GM21619 (cell line): ENCODE results near the gene PLPP2.

Experiments used
- ATAC-seq: cut with Tn5 transposase; IDR thresholded peaks from one replicate; pipeline ENCODE4 v1.9.1; 2021; ENCODE audit not compliant: unreplicated experiment

The PLPP2 gene

DNA sequence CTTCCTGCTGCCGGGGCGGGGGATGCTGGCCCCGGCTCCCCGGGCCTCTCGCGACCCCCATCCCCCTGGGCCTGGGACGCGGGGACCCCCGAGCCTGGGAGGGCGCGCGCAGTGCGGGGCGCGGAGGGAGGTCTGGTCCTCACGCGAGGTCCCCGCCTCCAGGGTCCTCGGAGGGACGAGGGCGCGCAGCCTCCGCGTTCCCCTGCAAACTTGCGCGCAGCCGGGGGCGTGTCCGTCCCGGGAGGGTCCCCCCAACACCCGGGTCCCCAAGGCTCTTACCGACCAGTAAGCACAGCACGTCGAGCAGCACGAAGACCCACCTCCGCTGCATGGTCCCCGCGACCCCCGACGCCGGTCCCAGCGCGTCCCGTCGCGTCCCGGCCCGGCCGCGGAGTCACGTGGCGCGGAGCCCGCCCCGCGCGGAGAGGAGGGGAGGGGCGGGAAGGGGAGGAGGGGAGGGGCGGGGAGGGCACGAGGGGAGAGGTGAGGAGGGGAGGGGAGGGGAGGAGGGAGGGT lies at the start of gene PLPP2:
Gene PLPP2 (minus strand): TSS at position 398 of the 516 bp plus-strand sequence. CDS start 67 bp downstream, at position 331.
- no peak for ATAC-seq

DNA sequence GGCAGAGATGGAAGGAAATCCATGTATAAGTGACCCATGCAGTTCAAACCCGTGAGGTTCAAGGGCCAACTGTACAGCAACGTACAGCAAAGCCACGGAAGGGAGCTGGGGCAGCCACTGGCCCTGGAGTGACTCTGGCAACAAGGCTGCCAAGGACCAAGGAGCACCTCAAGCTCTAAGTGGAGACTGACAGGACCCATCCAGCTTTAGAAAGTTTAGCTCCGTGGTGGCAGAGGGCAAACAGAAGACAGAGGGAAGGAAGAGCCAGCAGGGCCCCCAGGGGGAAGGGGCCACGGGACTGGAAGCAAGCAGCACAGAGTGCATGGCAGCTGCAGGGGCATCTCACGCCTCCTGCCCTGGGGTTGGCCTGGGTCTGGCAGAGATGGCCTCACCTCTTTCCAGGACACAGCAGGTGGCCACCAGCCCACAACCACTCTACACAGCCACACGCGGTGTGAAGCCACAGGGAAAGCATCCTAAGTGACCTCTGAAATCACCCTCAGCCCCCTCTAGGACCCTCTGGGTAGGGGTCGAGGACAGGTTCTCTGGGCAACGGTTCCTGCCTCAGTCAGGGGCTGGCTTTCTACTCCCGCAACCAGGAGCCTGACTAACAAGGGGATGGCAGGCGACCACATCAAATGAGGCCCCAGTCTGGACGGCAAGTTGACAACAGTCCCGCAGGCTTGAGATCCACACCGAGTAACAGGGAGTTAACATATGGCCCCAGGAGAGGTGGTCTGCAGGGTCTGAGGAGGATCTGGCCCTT lies 49.6 kb upstream of the PLPP2 start:
- ATAC-seq, result no peak

DNA sequence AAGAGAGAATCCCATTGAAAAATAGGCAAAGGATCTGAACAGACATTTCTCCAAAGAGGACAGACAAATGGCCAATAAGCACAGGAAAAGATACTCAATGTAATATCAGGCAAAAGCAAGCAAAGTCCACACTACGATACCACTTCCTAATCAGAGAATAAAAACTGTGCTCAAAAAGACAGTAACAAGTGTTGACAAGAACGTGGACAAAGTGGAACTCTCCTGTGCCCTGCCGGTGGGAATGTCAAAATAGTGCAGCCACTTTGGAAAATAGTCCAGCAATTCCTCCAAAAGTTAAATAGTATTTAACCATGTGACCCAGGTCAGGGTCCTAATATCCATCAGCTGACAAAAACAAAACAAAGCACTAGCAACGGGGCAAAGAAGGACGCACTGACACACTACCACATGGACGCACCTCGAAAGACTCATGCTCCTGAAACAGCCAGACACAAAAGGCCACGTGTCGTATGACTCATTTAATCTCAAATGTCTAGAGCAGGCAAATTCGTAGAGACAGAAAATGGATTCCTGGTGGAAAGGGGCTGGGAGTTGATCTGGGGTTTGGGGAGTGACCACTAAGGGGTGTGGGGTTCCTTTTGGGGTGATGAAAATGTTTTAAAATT lies 48.2 kb upstream of the PLPP2 start:
- no peak for ATAC-seq

DNA sequence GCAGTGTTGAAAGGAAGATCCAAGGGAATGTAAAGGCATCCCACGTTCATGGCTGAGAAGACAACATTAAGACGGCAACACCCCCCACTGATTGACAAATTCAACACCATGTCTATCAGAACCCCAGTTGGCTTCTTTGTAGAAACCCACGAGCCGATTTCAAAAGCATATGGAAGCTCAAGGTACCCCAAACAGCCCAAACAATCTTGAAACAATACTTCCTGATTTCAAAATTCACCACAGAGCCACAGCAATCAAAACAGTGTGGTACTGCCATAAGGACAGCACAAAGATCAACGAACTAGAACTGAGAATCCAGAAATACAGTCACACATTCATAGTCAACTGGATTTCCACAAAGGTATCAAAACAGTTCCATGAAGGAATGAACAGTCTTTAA lies 47.2 kb upstream of the PLPP2 start:
- no peak for ATAC-seq

DNA sequence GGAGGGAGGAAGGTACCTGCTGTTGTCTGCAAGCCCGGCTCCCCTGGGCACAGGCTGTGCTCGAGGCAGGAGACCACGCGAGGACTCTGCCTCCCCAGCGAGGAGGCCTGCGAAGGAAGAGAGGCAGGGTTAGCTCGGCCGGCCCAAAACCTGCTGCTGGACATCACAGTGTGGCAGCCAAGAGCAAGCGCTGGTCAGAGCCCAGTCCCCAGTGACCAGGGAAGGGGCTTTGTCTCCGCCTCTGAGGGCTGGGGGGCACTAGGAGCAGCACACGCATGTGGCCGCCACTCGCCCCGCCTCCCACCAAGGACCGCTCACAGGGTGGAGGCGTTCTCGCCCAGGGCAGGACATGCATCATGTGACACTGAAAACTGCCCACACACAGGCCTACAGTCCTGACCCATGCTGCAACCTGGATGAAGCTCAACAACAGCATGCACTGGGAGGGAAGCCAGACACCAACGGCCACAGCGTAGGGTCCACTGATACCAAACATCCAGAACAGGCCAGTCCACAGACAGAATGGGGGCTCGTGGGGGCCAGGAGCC lies 44.9 kb upstream of the PLPP2 start:
- no peak for ATAC-seq

DNA sequence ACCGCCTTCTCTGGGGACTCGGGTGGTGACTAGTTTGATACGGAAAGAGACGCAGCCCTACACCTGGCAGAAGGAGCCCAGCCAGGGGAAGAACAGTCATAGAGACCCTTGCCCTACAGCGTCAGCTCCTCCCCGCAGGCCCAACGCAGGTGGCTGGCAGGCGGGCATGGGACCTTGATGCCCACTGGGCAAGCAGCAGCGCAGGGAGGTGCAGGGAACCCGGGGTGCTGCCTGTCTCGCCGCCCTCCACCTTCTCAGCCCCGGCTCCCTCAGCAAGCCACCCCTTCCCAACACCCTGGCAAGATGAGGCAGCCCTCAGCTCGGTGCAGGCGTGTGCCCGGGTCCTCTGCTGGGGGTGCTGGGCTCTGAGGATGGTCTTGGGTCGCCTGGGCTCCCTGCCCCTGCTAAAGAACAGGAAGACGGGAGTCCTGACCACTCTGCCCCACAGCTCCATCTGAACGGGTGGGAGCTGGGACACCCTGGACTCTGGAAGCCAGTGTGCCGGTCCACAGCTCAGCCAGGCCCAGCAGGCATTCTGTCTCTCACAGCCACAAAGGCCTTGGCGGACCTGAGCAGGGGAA lies 44.4 kb upstream of the PLPP2 start:
- no peak for ATAC-seq

DNA sequence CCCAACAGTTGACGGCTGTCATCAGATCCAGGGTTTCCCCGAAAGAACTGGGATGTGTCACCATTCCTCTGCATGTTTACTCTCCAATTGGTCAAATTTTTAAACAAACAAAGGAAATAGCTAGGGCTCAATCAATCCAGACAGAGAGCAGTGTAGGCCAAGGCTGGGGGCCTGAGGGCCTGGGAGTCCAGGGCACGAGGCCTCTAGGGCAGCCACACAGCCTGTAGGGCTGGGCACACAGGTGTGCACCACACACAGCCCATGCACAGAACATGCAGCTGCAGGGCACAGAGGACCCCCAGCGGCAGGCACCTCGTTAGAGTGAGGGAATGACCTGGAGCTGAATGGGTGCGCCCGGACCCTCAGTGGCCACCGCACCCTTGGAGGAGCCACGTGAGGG lies 43.9 kb upstream of the PLPP2 start:
- no peak for ATAC-seq

DNA sequence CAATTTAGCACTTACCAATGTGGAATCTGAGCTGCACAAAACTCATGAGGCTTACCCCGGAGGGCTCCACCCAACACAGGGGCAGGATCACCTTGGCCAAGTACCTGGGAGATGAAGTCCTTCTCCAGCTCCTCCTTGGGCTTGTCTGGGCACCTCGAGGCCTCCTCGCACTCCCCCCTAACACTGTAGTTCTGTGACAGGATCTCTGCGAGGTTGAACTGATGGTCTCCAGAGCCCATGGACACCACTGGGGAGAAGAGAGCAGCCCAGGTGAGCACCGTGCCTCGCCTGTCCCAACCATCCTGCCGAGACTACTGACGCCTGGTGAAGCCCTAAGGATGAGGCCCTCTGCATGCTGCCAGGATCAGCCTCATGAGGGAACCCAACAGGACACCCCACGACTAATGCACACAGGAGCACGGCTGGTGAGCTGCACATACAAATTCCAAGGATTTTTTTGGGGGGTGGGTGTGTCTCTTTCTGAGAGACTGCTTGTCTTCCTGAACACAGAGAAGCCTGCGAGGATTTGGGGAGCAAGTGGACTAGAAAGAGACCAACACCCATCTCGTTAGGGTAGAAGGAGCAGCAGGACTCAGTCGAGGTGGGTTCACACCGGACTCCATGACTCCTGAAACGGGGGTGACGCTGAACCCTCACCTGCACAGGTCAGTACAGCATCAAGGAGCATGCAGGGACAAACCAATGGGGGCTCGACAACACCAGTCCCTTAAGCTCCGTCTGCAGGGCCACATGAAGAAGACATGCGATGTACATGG lies 43.3 kb upstream of the PLPP2 start:
- no peak for ATAC-seq

DNA sequence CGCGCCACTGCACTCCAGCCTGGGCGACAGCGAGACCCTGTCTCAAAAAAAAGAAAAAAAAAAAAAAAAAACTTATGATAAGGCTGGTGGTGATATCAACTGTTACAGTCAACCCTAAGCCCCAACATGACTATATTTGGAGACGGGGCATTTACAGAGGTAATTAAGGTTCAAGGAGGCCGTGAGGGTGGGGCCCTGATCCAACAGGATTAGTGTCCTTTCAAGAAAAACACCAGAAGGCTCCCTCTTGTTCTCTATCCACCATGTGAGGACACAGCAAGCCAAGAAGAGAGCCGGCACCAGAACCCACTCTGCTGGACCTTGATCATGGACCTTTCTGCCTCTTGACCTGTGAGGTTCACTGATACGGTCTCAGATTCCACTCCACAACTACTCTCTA lies 39.3 kb upstream of the PLPP2 start:
- ATAC-seq, result no peak

DNA sequence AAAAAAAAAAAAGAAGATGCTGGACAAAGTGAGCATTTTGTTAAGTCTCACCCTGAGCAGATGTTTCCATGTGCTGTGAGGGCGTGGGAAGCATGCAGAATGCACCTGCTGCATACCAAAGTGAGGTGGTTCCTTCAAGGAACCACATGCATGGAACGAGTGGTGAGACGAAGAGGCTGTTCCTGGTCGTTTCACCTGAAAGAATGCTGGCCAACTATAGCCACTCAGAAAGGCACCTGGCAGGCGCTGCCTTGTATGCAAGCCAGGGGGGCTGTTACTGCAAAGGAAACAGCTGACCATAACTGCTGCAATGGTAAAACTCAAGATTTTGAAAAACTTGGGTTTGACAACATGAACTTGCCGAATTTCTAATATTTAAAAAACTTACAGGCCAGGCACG lies 38.7 kb upstream of the PLPP2 start:
- ATAC-seq, result no peak

DNA sequence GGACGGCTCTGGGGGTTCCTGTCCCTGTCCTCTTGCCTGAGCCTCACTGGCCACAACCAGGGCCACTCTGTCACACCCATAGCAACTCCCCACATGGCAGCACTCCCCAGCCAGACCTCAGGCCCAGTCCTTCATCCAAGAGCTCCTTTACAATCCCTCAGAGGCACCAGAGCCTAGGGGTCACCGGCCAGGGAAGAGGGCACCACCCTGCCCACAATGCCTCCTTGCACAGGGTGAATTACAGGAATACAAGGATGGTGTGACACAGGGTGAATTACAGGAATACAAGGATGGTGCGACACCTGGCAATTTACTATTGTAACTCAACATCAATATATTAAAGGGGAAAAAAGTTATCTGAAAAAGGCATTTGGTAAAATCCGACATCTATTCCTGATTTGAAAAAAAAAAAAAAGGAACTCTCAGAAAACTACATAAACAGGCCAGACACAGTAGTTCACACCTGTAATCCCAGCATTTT lies 36.9 kb upstream of the PLPP2 start:
- ATAC-seq, result no peak

DNA sequence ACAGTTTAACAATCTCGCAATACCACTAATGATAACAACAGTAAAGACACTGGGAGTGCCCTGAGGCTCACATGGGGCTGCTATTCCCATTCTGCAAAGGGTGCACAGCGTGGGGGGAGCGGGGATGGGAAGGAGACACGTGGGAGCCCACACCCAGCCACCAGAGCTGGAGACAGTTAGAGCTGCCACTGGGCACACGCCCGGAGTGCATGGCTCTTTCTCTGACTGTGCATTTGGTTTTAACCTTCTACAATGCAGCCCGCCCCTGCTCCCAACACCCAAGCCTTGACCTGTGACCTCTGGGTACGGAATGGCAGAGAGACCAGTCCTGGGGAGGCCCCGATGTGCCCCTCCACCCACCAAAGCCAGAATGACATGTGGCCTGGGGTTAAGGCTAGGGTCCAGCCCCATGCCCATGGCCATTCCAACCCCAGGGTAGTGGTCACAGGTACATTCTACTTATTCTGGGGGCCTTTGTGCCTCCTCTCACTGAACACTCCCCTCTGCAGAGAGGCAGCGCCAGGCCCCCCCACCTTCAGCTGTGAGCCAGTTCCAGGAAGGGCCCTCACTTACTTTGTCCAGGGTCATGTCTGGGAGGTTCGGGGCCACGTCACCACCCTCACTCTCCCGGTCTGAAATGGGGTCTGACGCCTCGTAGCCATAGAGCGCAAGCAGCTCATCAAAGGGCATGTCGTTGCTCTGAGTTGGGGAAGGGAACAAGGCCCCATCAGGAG lies 36.3 kb upstream of the PLPP2 start:
- ATAC-seq, result no peak

DNA sequence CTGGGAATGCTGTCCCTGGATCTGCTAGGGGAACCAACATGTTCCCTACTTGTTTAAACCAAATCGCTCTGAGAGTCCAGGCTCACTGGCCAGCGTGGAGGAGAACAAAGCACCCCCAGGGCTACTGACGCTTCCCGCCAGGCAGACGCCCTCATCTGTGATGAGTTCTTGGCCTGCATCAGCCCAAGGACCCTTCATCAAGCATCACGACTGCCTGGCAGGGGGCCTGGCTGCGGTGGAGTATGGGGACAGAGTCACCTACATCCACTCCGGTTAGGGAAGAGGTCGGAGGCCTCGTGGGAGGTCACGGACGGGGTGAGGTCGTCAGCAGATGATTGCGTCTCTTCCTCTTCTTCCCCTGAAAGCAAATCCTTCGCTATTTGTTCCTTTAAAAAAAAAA lies 35.7 kb upstream of the PLPP2 start:
- no peak for ATAC-seq

DNA sequence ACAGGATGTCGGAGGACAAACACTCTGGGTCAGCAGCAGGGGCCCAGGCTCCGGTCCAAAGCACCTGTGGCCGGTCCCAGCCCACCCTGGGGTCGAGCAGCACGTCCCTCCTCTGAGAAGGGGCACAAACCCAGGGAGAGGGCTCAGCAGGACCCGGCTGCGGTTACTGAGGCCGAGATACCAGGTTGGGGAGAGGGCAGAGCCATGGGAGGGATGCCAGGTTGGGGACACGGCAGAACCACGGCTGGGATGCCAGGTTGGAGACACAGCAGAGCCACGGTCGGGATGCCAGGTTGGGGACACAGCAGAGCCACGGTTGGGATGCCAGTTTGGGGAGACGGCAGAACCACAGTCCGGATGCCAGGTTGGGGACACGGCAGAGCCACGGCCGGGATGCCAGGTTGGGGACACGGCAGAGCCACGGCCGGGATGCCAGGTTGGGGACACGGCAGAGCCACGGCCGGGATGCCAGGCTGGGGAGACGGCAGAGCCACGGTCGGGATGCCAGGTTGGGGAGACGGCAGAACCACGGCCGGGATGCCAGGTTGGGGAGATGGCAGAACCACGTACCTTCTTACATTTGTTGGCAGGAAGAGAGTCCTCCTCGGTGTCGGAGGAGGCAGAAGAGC lies 34.8 kb upstream of the PLPP2 start:
- no peak for ATAC-seq

DNA sequence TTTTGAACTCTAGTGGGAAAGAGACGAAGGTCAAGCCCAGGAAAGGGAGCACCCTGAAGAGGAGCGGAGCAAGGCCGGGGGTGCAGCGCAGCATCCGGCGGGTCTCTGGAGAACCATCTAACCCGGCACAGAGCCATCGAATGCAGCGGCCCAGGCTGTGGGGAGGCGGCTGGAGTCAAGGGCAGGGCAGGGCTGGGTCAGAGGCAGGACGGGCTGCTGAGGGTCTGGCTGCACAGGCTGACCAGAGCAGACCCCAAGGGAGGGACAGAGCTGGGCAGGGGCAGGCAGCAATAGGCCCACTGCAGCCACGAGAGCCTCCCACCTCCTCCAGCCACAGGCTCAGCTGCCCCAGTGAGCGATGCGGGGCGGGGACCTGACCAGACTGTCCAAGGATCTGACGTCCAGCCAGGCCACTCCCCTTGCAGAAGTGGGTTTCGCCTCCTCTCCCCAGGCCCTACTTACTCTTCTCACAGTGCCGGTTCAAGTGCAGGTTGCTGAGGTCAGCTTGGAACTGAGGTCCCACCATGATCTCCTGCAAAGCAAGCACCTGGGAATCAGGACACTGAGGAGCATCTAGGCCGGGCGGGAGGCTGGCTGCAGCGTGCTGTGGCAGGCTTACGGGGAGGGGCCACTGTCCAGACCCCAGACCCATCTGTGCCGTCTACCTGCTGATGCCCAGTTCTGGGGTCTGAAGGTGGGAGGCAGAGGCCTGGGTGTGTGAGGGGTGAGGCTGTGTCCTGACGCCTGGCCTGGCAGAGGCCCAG lies 34.2 kb upstream of the PLPP2 start:
- no peak for ATAC-seq

DNA sequence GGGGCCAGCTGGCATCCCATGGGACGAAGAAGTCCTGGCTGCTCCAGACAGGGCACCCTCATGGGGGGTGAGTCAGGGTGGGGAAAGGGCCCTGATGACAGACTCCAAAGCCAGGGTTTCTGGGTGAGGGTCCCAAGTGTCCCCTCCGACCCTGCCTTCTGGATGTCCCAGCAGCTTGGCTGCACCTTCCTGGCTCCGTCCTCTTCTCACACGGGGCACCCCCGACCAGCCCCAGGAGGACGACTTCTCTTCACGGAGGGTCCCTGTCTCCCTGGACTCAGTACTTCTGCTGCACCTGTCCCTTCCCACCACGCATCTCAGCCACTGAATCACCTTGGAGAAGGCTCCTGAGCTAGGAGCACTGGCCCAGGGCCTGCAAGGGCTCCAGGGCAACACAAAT lies 33.5 kb upstream of the PLPP2 start:
- no peak for ATAC-seq

DNA sequence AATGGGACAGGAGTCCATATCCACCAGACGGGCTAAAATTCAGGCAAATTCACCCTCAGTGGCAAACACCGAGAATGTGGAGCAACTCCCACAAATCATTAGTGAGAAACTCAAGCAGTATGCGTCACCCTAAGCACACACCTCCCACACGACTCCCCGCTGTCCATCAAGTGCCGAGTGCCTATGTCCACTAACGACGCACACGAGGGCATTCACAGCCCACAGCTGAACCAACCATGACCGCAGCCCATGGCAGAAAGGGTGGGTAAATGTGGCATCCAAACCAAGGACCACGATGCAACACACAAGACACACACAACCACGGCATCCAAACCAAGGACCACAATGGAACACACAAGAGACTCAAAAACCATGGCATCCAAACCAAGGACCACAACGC lies 31.4 kb upstream of the PLPP2 start:
- no peak for ATAC-seq

DNA sequence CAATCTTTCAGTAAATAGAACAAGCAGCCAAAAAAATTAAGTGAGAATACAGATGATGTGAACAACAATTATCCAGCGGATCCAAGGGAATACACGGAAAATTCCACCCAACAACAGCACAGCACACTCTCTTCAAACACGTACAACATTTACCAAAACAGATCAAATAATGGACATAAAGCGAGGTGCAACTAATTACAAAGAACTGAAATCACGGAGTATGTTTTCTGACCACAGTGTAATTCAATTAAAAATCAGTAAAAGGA lies 27.2 kb upstream of the PLPP2 start:
- no peak for ATAC-seq

DNA sequence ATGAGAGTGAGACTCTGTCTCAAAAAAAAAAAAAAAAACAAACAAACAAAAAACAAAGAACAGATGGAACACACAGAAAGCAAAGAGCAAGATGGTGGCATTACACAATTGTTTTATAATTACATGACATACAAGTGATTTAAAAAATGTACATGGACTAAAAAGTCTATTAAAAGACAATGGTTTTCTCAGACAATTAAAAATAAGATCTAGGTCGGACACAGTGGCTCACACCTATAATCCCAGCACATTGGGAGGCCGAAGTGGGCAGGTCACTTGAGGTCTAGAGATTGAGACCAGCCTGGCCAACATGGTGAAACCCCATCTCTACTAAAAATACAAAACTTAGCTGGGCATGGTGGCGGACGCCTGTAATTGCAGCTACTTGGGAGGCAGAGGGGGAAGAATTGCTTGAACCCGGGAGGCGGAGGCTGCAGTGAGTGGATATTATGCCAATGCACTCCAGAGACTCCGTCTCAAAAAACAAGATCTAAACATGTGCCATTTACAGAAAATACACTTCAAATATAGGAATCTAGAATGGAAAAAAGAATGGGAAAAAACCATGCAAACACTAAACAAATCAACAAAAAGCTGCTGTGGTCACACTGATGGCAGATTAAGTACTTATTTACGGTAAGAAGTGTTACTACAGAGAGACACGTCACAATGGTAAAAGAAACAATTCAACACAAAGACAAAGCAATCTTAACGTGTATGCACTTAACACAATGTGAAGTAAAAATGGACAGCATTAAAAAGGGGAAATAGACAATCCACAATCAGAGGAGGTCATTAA lies 26.7 kb upstream of the PLPP2 start:
- no peak for ATAC-seq
